GM19463 (cell line): ENCODE data around the gene KLHDC8B.

ENCODE experiments used
- ATAC-seq: cut with Tn5 transposase; IDR thresholded peaks from one replicate; pipeline ENCODE4 v1.9.1; 2021; ENCODE audit warnings: mild to moderate bottlenecking, moderate library complexity; ENCODE audit not compliant: unreplicated experiment

Gene KLHDC8B

GRCh38 chr3:49158103-49158709, 13.2 kb upstream of the KLHDC8B start:
- ATAC-seq: no peak

DNA sequence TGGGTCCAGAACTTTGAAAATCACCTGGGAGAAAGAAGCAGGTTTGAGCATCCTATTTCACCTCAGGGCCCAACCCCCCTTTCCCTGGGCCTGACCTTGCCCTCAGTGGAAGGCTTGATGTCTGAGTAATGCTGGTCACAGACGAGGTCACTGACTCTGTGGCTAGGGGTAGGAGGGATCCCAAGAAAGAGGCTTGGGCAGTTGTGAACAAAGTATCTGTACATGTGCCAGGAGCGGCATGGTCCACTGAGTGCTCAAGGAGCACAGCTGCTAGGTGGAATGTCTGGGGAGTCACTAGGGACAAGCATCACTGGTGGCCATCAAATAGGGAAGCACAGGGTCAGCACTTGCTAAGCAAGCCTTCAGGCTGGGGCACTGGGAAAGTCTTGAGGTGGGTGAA, 12.6 kb upstream of the KLHDC8B start:
- ATAC-seq: no peak

- no peak for ATAC-seq
Observed at GRCh38 chr3:49161197-49161596, 10.2 kb upstream of the KLHDC8B start.

DNA sequence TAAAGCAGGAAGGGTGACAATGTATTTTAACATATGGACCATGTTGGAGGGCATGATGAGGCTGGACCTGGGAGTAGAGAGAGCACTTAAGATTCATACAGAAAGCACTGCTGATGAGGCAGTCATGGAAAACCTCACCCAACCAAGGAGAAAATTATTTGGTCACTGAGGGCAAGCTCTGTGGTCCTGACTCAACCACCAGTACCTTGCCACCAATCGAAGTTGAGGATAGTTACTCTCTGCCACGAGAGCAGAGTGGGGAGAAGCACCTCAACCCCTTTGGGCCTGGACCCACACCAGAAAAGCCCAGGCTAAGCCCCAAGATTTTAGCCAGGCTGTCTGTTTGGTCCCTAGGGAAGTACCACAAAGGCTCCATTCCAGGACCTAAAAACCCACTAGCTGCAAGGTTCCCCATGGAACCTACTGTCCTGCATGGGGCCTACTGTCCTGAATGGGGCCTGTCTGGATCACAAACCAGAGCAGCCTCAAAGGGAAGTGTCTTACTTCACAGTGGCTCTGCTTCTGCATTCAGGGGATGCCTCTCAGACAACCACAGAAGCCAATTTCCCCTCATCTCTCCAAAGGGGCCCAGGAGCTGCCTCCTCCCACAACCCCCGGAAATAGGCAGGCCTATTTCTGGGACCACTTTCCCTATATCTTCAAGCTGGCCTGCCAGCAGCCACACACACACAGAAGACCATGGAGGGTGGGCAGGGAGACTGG, 9.4 kb upstream of the KLHDC8B start:
- no peak for ATAC-seq

DNA sequence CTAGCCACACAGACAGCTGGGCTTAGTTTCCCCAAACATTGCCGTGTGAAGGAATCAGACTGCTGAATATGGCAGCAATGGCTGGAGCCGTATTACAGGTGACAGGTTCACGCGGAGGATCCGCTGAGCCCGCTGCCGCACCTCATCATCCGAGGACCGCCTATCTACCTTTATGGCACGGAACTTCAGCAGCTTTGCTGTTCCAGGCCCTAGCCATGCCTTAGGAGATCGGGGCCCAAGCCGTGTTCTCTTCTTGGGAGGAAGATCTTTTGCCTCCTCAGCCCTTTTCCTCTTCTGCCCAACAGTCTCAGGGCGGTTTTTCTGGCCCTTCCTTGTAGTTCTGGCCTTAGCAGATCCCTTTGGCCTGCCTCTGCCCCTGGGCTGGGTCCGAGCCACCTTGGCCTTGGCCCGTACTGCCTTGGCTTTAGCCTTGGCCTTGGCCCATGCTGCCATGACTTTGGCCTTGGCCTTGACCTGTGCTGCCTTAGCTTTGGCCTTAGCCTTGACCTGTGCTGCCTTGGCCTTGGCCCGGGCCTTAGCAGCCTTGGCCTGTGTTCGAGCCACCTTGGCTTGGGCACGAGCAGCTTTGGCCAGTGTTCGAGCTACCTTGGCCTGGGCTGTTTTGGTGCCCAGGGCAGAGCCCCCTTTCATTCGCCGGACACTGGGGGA, 8.5 kb upstream of the KLHDC8B start:
- ATAC-seq: no peak

GRCh38 chr3:49163609-49164008, 7.8 kb upstream of the KLHDC8B start:
- ATAC-seq: no peak

DNA sequence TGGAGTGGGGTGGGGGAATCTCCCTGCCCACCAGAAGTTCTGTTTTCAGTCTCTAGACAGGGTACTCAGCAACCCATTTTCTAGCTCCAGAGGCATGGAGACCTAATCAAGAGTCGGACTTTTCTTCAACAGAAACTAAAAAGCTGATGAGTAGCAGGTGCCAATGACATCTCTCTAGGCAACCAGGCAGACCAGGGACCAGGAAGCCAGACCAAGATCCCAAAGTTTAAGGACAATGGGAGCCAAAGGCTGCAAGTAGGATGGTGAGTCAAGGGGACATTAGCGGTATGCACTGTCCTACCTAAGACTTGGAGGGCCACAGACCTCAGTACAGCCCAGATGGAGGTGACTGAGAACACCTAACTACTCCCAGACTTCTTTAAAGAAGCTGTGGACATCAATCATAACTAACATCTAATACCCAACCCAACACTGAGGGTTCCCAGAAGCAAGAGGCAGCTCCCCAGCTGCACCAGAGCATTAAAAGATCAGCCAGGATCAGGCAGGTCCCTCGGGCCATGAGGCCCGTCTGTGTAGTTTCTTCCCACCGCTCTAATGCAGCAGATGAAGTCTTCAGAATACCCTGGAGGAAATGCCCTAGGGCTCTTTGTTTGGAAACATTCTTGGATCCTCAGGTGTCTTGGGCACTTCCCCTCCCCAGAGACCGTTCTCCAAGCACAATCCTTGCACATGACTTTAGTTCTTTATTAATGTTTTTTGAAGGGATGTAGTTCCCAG, 6.2 kb upstream of the KLHDC8B start:
- no peak for ATAC-seq

GRCh38 chr3:49165771-49166751, 5.3 kb upstream of the KLHDC8B start, which contains the start of gene CCDC71:
Gene CCDC71 (minus strand): TSS chr3:49166331. CDS start chr3:49164208, 2,123 bp downstream.
- ATAC-seq: peak; percentile 71

GRCh38 chr3:49166752-49167556, 4.4 kb upstream of the KLHDC8B start:
- no peak for ATAC-seq

DNA sequence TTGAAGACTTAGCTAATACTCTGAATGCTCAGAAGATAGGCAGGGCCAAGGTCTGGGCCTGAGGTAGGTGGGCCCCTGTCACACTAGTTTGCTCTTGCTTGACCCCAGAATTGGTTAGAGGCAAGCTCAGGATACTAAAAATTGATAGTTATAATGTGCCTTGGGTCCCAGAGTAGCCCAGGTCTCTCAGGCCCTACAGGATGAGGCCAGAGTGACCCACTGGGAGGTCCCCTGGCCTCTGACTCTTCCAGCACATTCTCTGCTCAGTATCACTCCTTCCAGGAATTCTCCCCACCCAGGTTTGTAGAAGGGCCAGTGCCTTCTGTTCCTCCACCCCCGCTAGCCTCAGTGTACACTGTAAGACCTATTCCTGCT, 667 bp upstream of the KLHDC8B start:
- peak; percentile 7 for ATAC-seq

DNA sequence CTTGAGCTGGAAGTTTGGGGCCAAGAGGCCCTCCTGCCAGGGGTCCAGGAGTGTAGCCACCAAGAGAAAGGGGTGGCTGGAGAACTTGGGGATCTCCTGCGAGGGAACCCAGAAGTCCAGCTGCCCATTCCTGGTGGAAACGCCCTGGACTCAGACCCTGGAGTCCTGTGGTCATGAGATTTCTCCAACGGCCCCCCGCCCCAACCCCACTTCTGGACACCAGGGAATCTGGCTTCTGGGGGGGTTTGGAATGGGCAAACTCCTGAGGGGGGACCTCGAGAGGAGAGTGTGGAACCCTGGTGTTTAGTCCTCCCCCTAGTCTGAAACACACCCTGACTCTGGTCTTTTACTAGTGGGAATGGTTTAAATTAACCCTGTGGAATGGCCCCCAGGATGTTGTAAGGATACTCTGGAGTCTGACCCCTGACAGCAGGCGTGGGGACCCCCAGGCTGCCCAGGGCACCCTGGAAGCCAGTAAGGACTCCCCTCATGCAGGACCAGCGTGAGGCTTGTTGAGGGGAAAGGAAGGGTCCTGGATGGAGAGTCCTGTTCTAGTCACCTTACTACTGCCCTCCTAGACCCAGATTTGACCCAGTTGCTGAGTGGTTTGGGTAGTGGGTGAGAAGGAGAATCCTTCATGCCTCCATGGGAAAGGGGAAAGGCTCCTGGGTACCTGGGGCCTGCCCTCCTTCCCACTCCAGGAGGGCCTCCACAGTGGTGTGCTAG, 540 bp downstream of the KLHDC8B start:
- ATAC-seq: no peak

DNA sequence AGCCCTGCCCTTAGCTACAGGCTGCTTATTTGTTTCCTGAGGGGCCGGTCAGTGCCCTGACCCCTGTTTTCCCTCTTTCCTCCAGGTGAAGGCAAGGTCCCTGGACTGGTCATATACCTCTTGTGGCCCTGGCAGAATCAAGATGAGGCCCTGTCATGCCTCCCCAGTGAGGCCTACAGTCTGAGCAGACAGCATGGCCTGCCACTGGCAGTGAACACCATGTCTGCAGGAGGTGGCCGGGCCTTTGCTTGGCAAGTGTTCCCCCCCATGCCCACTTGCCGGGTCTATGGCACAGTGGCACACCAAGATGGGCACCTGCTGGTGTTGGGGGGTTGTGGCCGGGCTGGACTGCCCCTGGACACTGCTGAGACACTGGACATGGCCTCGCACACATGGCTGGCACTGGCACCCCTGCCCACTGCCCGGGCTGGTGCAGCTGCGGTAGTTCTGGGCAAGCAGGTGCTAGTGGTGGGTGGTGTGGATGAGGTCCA, 1.2 kb downstream of the KLHDC8B start:
- no peak for ATAC-seq

DNA sequence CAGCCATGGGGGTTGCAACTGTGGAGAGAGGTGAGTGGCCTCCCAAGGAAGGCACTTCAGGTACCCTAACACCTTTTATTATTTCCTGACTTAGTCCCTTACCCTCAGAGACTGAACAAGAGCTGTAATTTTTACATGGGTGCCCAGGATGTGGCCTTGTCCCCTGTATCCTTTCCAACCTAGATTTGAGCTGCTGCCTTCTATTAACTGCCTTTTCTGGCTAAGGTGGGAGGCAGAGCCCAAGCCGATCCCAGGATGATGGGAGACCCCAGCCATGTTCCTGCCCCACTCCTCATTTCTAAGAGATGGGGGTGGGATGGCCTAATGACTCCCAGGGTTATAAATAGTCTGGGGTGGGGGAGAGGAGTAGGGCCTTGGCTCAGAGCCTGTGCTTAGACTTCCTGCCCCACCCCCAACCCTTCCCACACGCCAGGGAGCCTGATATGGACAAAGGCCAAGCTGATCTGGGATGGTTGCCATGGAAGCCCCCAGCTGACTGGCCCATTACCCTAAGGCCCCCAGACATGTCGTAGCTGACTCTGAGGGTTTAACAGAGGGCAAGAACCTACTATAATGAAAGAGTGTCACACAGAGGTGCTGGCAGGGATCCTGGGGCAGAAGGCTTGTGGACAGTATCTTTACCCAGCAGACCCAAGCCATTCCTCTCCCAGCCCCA, 1.9 kb downstream of the KLHDC8B start:
- no peak for ATAC-seq

- no peak for ATAC-seq
Observed at GRCh38 chr3:49173792-49174170, 2.4 kb downstream of the KLHDC8B start.

DNA sequence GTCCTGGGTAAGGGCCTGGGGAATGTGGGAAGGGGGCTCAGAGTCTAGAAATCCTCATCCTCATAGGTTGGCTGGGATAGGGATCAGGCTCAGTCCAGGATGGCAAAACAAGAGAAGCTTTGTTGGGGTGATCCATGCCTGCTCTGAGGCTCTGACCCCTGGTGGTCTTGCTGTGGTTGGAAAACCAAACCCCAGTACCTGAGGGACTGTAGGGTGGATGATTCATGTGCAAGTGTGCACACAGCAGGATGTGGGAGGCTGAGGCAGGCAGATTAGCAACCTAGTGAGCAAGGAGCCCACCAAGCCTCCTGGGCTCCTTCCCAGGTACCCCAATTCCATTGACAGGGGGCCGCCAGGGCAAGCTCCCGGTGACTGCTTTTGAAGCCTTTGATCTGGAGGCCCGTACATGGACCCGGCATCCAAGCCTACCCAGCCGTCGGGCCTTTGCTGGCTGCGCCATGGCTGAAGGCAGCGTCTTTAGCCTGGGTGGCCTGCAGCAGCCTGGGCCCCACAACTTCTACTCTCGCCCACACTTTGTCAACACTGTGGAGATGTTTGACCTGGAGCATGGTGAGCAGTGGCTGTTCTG, 3.1 kb downstream of the KLHDC8B start:
- no peak for ATAC-seq

GRCh38 chr3:49175530-49175929, 4.1 kb downstream of the KLHDC8B start:
- ATAC-seq: no peak

- no peak for ATAC-seq
Observed at GRCh38 chr3:49177073-49177472, 5.7 kb downstream of the KLHDC8B start.

DNA sequence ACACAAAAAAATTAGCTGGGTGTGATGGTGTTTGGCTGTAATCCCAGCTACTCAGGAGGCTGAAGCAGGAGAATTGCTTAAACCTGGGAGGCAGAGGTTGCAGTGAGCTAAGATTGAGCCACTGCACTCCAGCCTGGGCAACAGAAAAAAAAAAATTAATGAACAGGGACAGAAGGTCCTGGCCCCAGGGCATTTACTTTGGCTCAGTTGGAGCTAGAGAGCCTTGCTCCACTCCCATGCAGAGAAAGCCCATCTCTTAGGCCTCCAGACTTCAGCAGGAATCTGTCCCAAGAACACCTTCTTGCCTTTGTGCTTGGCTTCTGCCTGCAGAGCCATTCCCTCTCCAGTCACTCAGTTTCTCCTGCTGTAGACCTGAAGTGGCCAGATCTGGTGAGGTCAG, 8.7 kb downstream of the KLHDC8B start:
- ATAC-seq: no peak
